H1 (cell line): ENCODE measurements around the gene NR2C2AP. TPM values are rescaled to one million over a fixed set of nuclear protein-coding genes. Genes with fewer than 3 reads are reported as not detected.

Experiments
- CTCF ChIA-PET: fragments of 300-600 bp; sonication (Branson Sonifier 250); formaldehyde crosslinking; loops from one replicate; lab custom pipeline; 2021; ENCODE audit not compliant: partially characterized antibody; lab: Charles Lee
- POLR2A ChIA-PET: fragments of 300-600 bp; sonication (Branson Sonifier 250); formaldehyde crosslinking; loops from one replicate; lab custom pipeline; 2021; ENCODE audit warnings: inconsistent platforms; ENCODE audit not compliant: partially characterized antibody; lab: Charles Lee
- DNase-seq, 2 experiments: peaks; one replicate each; pipeline versions ENCODE4 v3.0.0 to v3.0.0-alpha.2; 2010 to 2022; ENCODE audit warnings: low spot score in 2 of 2, low read depth in 1 of 2, mixed read lengths in 1 of 2
- FAIRE-seq: peaks from 2 replicates; lab custom pipeline; 2011; peaks lifted over from hg19 to GRCh38; lab: Jason Lieb, UNC
- H2AFZ ChIP-seq: 2 replicates; pipeline ENCODE4 v1.8.1; 2012; ENCODE audit warnings: low read length, inconsistent platforms
- H2AK5ac ChIP-seq: 2 replicates; pipeline ENCODE4 v1.6.1; 2013; ENCODE audit warnings: low read depth, low read length
- H2BK120ac ChIP-seq: replicated peaks from 2 replicates; pipeline ENCODE3; 2013; ENCODE audit warnings: low read depth, low read length, inconsistent platforms
- H2BK12ac ChIP-seq: 2 replicates; pipeline ENCODE4 v1.6.1; 2013; ENCODE audit warnings: low read depth, low read length
- H2BK15ac ChIP-seq: 2 replicates; pipeline ENCODE4 v1.6.1; 2013; ENCODE audit warnings: low read length
- H2BK20ac ChIP-seq: 2 replicates; pipeline ENCODE4 v1.6.1; 2013; ENCODE audit warnings: low read length
- H2BK5ac ChIP-seq: 2 replicates; pipeline ENCODE4 v1.6.1; 2013; ENCODE audit warnings: low read depth, low read length
- H3K14ac ChIP-seq: 2 replicates; pipeline ENCODE4 v1.6.1; 2013; ENCODE audit warnings: inconsistent platforms; ENCODE audit not compliant: insufficient read length
- H3K18ac ChIP-seq: 2 replicates; pipeline ENCODE4 v1.6.1; 2013; ENCODE audit warnings: low read length; ENCODE audit errors: extremely low read depth
- H3K23ac ChIP-seq: 2 replicates; pipeline ENCODE4 v1.6.1; 2013; ENCODE audit warnings: inconsistent platforms; ENCODE audit not compliant: insufficient read length
- H3K23me2 ChIP-seq: 2 replicates; pipeline ENCODE4 v1.6.1; 2013; ENCODE audit warnings: low read depth, low read length
- H3K27ac ChIP-seq: 2 replicates; pipeline ENCODE4 v1.6.1; 2011; ENCODE audit warnings: low read depth, low read length, inconsistent platforms
- H3K27me3 ChIP-seq, 4 experiments: replicated peaks in 1 of 4; 1 replicate in 1 of 4; 2 replicates in 3 of 4; pipeline versions ENCODE4 v1.6.1 to v1.8.1; 2011 to 2013; ENCODE audit warnings: low read length in 3 of 4, mild to moderate bottlenecking in 3 of 4, inconsistent platforms in 2 of 4, mixed read lengths in 2 of 4, moderate library complexity in 1 of 4; ENCODE audit not compliant: control insufficient read depth in 3 of 4, insufficient read depth in 3 of 4; ENCODE audit errors: extremely low read depth in 1 of 4
- H3K36me3 ChIP-seq, 4 experiments: 2 replicates each; pipeline versions ENCODE4 v1.6.1 to v1.8.1; 2011 to 2013; ENCODE audit warnings: mild to moderate bottlenecking in 4 of 4, low read length in 3 of 4, moderate library complexity in 2 of 4, control low read depth in 1 of 4, inconsistent platforms in 1 of 4; ENCODE audit not compliant: insufficient read depth in 4 of 4, control insufficient read depth in 2 of 4
- H3K4ac ChIP-seq: replicated peaks from 2 replicates; pipeline ENCODE3; 2013; ENCODE audit warnings: low read length, low read depth, mixed read lengths, inconsistent platforms; ENCODE audit not compliant: insufficient read length
- H3K4me1 ChIP-seq, 4 experiments: replicated peaks in 1 of 4; 1 replicate in 1 of 4; 2 replicates in 3 of 4; pipeline versions ENCODE4 v1.6.1 to v1.8.1; 2011 to 2013; ENCODE audit warnings: low read length in 3 of 4, inconsistent platforms in 2 of 4, mixed read lengths in 1 of 4; ENCODE audit not compliant: insufficient read depth in 4 of 4, control insufficient read depth in 3 of 4
- H3K4me2 ChIP-seq, 2 experiments: 2 replicates each; pipeline versions ENCODE4 v1.6.1 to v1.8.1; 2011 to 2013; ENCODE audit warnings: low read depth in 2 of 2, low read length in 2 of 2, control low read depth in 1 of 2, inconsistent platforms in 1 of 2, mild to moderate bottlenecking in 1 of 2; ENCODE audit not compliant: insufficient read depth in 1 of 2
- H3K4me3 ChIP-seq, 4 experiments: fragments of 200-600, 300-600 bp in 1 of 4; sonication (generic), shearing (Covaris generic), sonication (Bioruptor Twin) in 1 of 4; 2 replicates each; pipeline versions ENCODE4 v1.5.1 to v1.8.1; 2011 to 2016; ENCODE audit warnings: low read length in 4 of 4, low read depth in 3 of 4, control low read depth in 2 of 4, inconsistent platforms in 2 of 4, mild to moderate bottlenecking in 2 of 4, mixed read lengths in 1 of 4, moderate library complexity in 1 of 4; ENCODE audit not compliant: insufficient read depth in 2 of 4; ENCODE audit errors: extremely low read depth in 1 of 4
- H3K56ac ChIP-seq: replicated peaks from 2 replicates; pipeline ENCODE3; 2013; ENCODE audit warnings: low read depth, mild to moderate bottlenecking, mixed read lengths, low read length, inconsistent platforms; ENCODE audit not compliant: insufficient read length
- H3K79me1 ChIP-seq: 2 replicates; pipeline ENCODE4 v1.6.1; 2013; ENCODE audit warnings: low read depth, low read length, control low read depth
- H3K79me2 ChIP-seq, 2 experiments: 2 replicates each; pipeline versions ENCODE4 v1.6.1 to v1.8.1; 2012 to 2013; ENCODE audit warnings: low read length in 2 of 2, mild to moderate bottlenecking in 2 of 2, inconsistent platforms in 1 of 2; ENCODE audit not compliant: insufficient read depth in 2 of 2, control insufficient read depth in 1 of 2
- H3K9ac ChIP-seq, 4 experiments: replicated peaks in 1 of 4; 1 replicate in 1 of 4; 2 replicates in 3 of 4; pipeline versions ENCODE4 v1.6.1 to v1.8.1; 2011 to 2013; ENCODE audit warnings: low read depth in 3 of 4, low read length in 3 of 4, control low read depth in 2 of 4, mild to moderate bottlenecking in 2 of 4, moderate library complexity in 2 of 4, inconsistent platforms in 1 of 4; ENCODE audit errors: extremely low read depth in 1 of 4
- H3K9me3 ChIP-seq, 2 experiments: 2 replicates each; pipeline versions ENCODE4 v1.6.1 to v1.8.1; 2012 to 2013; ENCODE audit warnings: mild to moderate bottlenecking in 2 of 2, moderate library complexity in 2 of 2, control low read depth in 1 of 2, inconsistent platforms in 1 of 2, low read depth in 1 of 2, low read length in 1 of 2, mixed read lengths in 1 of 2; ENCODE audit not compliant: insufficient read depth in 2 of 2
- H4K20me1 ChIP-seq, 2 experiments: replicated peaks in 1 of 2; 2 replicates each; pipeline versions ENCODE3 to v1.8.1; 2011 to 2013; ENCODE audit warnings: inconsistent platforms in 2 of 2, low read length in 2 of 2, mild to moderate bottlenecking in 1 of 2; ENCODE audit not compliant: insufficient read depth in 2 of 2, control insufficient read depth in 1 of 2
- H4K5ac ChIP-seq: 2 replicates; pipeline ENCODE4 v1.6.1; 2013; ENCODE audit warnings: low read length, low read depth, mixed read lengths, inconsistent platforms; ENCODE audit not compliant: insufficient read length
- H4K8ac ChIP-seq: 2 replicates; pipeline ENCODE4 v1.8.0; 2013; ENCODE audit warnings: mild to moderate bottlenecking, moderate library complexity, low read length, inconsistent platforms; ENCODE audit not compliant: insufficient read depth; ENCODE audit errors: extremely low read depth
- H4K91ac ChIP-seq: replicated peaks from 2 replicates; pipeline ENCODE3; 2013; ENCODE audit warnings: low read length, mixed read lengths, inconsistent platforms; ENCODE audit not compliant: insufficient read length
- BRCA1 ChIP-seq: IDR thresholded peaks from 2 replicates; pipeline ENCODE4 v1.6.1; 2012; ENCODE audit warnings: low read depth, low read length, improper control_type of control experiment
- CEBPB ChIP-seq: IDR thresholded peaks from 2 replicates; pipeline ENCODE4 v1.6.1; 2012; ENCODE audit warnings: low read depth, low read length
- E2F6 ChIP-seq: IDR thresholded peaks from 2 replicates; pipeline ENCODE4 v1.6.1; 2012; ENCODE audit warnings: inconsistent platforms
- HDAC2 ChIP-seq, 2 experiments: fragments of 300-600 bp in 1 of 2; sonication (generic) in 1 of 2; IDR thresholded peaks; 2 replicates each; pipeline ENCODE4 v1.6.1; 2011 to 2012; ENCODE audit warnings: low read depth in 2 of 2, low read length in 2 of 2, mild to moderate bottlenecking in 2 of 2, moderate library complexity in 2 of 2, borderline replicate concordance in 1 of 2, inconsistent platforms in 1 of 2
- JUN ChIP-seq: IDR thresholded peaks from 2 replicates; pipeline ENCODE4 v1.6.1; 2011; ENCODE audit warnings: low read depth, mild to moderate bottlenecking, improper control_type of control experiment, low read length
- NANOG ChIP-seq: IDR thresholded peaks from 2 replicates; pipeline ENCODE4 v1.6.1; 2011; ENCODE audit warnings: low read length, low read depth, mild to moderate bottlenecking, inconsistent platforms; ENCODE audit not compliant: insufficient read depth, poor library complexity, severe bottlenecking
- RAD21 ChIP-seq, 2 experiments: IDR thresholded peaks in 1 of 2; conservative IDR thresholded peaks in 1 of 2; 2 replicates each; pipeline ENCODE4 v1.6.1; 2011; ENCODE audit warnings: low read depth in 2 of 2, low read length in 2 of 2, improper control_type of control experiment in 1 of 2, inconsistent platforms in 1 of 2, mild to moderate bottlenecking in 1 of 2, moderate library complexity in 1 of 2
- RNF2 ChIP-seq: fragments of 200-900, 300-1000 bp; sonication (generic); IDR thresholded peaks from 2 replicates; pipeline ENCODE4 v1.7.1; 2016; ENCODE audit warnings: borderline replicate concordance, low read depth, mild to moderate bottlenecking, antibody characterized with exemption, low read length; ENCODE audit not compliant: poor library complexity, severe bottlenecking; ENCODE audit errors: missing control alignments
- SAP30 ChIP-seq: fragments of 300-600 bp; sonication (generic); IDR thresholded peaks from 2 replicates; pipeline ENCODE4 v1.7.1; 2012; ENCODE audit warnings: low read length, moderate library complexity, mild to moderate bottlenecking, inconsistent platforms; ENCODE audit not compliant: insufficient read depth, insufficient replicate concordance
- ZNF274 ChIP-seq: IDR thresholded peaks from 2 replicates; pipeline ENCODE4 v1.7.0; 2012; ENCODE audit warnings: low read length, borderline replicate concordance; ENCODE audit errors: extremely low read depth
- polyA plus RNA-seq, 7 experiments: library from polyadenylated mRNA; depleted of rRNA in 3 of 7; stranded (reverse) in 5 of 7; unstranded in 2 of 7; fragments of >200 nt in 5 of 7; fragments of 200-250 nt in 2 of 7; gene quantifications; 1 replicate in 5 of 7; 2 replicates in 1 of 7; 4 replicates in 1 of 7; pipeline versions ENCODE4 v1.2.1 to v1.2.3, GENCODE V29; 2011 to 2013; ENCODE audit warnings: missing spikeins in 2 of 7, mixed read lengths in 2 of 7
- total RNA-seq: library from RNA; stranded (reverse); fragmentation: NEBNext Ultra II Directional; extraction: Animal tissue kit (Norgen Biotek cat#: 25700); gene quantifications from 2 replicates; pipeline ENCODE4 v1.2.1, GENCODE V29; 2021

The NR2C2AP gene
- total and polyA plus RNA-seq, 2 of the 8 experiments (the other 6 are each of a cell fraction or from before 2014, with no cell fraction given), result 16.4 to 20.5 TPM

- Histone ChIP-seq H2AFZ (no peak overlapping the region), H3K23me2 (no peaks in the 10 kb centered on the region), H3K23ac (no peak overlapping the region), H2BK120ac (no peak overlapping the region), H3K27ac (no peak overlapping the region), H3K56ac (no peak overlapping the region), H2BK20ac (no peak overlapping the region), H3K4ac (no peak overlapping the region), H3K79me1 (no peaks in the 10 kb centered on the region), H3K36me3 (no peaks in the 10 kb centered on the region), H2BK12ac (no peak overlapping the region), H3K4me3 (no peak overlapping the region), H3K4me1 (no peaks in the 10 kb centered on the region), H3K4me2 (no peak overlapping the region), H3K79me2 (no peaks in the 10 kb centered on the region), H3K9ac (no peak overlapping the region), H4K5ac (no peak overlapping the region), H3K18ac (no peak overlapping the region), H3K9me3 (peaks cover 3% of the 10 kb centered on the region in 2 experiments), H4K20me1 (no peaks in the 10 kb centered on the region), H4K91ac (no peak overlapping the region), H2BK5ac (no peak overlapping the region), H2BK15ac (no peak overlapping the region), H3K27me3 (no peaks in the 10 kb centered on the region; a peak in 2 of 7 replicates), H4K8ac (no peak overlapping the region), H3K14ac (no peak overlapping the region), H2AK5ac (no peak overlapping the region)
- DNase-seq, result no peak
- POLR2A ChIA-PET, result no interaction called here
- FAIRE-seq, result no peak
- CTCF ChIA-PET, result no interaction called here
- no peak for TF ChIP-seq SAP30
- no peak for TF ChIP-seq BRCA1
- no peak for TF ChIP-seq CEBPB
- TF ChIP-seq NANOG, result no peak
- no peak for TF ChIP-seq RAD21 (IDR thresholded peaks at IDR 0.05 in 1 of 2, conservative IDR thresholded peaks at IDR 0.05 in 1 of 2; ENCODE audit: low read depth in 2 of 2, low read length in 2 of 2)
- TF ChIP-seq HDAC2 (IDR thresholded peaks at IDR 0.05; ENCODE audit: borderline replicate concordance in 1 of 2, low read depth in 2 of 2, low read length in 2 of 2), result no peak
- no peak for TF ChIP-seq JUN
- no peak for TF ChIP-seq E2F6
- no peak for TF ChIP-seq RNF2
- no peak for TF ChIP-seq ZNF274
Measured at GRCh38 chr19:19239675-19240074, 36.5 kb upstream of the NR2C2AP start.
